K562 treated with DMSO at 1 percent for 4 hours (cell line): Measurements from ENCODE around the gene RIMKLB. TPM values are rescaled to one million over a fixed set of nuclear protein-coding genes. Genes with fewer than 3 reads are reported as not detected.

Experiments
- total RNA-seq: library from RNA; unstranded; fragments of 300-600 nt; gene quantifications from 2 replicates; pipeline ENCODE4 v1.2.3, GENCODE V29; 2022; ENCODE audit not compliant: insufficient read depth

Gene RIMKLB
- total RNA-seq, result 5.6 and 6.2 TPM in 2 replicates

GRCh38 chr12:8697476-8698131 is at the start of gene RIMKLB:
TSS of gene RIMKLB (plus strand) at chr12:8697991. CDS start at chr12:8713867, 15,876 bp downstream.

GRCh38 chr12:8662593-8662992 is 35.2 kb upstream of the RIMKLB start, which contains the start of gene MFAP5:
TSS of gene MFAP5 (minus strand) at chr12:8662826. CDS start at chr12:8662104, 722 bp downstream.

GRCh38 chr12:8822298-8822697 is 124.5 kb downstream of the RIMKLB start, which contains the start of gene A2ML1:
TSS of gene A2ML1 (plus strand) at chr12:8822621. CDS start at chr12:8822652, 31 bp downstream.

Other genes with a start within 250 kb of the RIMKLB start
- gene CLEC6A, start 242.0 kb upstream of the RIMKLB start, total RNA-seq, result not detected in 2 replicates
- not detected in 2 replicates for gene CLEC4D, start 184.5 kb upstream of the RIMKLB start, total RNA-seq
- not detected in 2 replicates for gene CLEC4E, start 157.1 kb upstream of the RIMKLB start, total RNA-seq
- gene AICDA, start 85.1 kb upstream of the RIMKLB start, total RNA-seq, result not detected in 2 replicates
- not detected in 2 replicates for gene MFAP5, start 35.2 kb upstream of the RIMKLB start, total RNA-seq
- gene A2ML1, start 124.6 kb downstream of the RIMKLB start, total RNA-seq, result not detected in 2 replicates
- gene PHC1, start 216.5 kb downstream of the RIMKLB start, total RNA-seq, result 9.1 and 12.4 TPM in 2 replicates